Astrocyte (in vitro differentiated cells and primary cell): ENCODE results near the gene TBR1.

Experiments
- EZH2 ChIP-seq: IDR thresholded peaks from 2 replicates; pipeline ENCODE4 v1.6.1; 2012; ENCODE audit warnings: mild to moderate bottlenecking, low read length, inconsistent platforms; ENCODE audit not compliant: insufficient read depth
- TF ChIP-seq, protein P1 (sequence below): IDR thresholded peaks from 2 replicates; pipeline ENCODE4 v1.5.1; 2011; ENCODE audit warnings: low read depth, mild to moderate bottlenecking, inconsistent platforms, low read length, moderate library complexity; ENCODE audit not compliant: insufficient read depth

DNA sequence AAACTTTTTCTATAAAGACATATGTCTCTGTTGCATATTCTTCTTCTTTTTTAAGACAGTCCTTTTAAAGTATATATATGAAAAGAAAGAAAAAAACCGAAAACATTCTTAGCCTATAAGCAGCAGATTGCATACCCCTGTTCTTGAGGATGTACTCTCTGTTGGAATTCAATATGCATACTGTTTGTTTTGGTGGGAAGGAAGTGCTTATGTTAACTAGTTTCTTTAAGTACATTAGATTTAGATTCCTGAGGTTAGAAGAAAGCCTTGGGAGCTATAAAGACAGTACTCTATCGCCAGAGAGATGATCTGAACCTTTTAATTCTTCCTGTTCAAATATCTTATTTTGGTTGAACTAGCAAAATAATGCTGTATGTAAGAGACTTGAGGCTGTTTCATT, 46.8 kb upstream of the TBR1 start:
- TF ChIP-seq, protein P1, sequence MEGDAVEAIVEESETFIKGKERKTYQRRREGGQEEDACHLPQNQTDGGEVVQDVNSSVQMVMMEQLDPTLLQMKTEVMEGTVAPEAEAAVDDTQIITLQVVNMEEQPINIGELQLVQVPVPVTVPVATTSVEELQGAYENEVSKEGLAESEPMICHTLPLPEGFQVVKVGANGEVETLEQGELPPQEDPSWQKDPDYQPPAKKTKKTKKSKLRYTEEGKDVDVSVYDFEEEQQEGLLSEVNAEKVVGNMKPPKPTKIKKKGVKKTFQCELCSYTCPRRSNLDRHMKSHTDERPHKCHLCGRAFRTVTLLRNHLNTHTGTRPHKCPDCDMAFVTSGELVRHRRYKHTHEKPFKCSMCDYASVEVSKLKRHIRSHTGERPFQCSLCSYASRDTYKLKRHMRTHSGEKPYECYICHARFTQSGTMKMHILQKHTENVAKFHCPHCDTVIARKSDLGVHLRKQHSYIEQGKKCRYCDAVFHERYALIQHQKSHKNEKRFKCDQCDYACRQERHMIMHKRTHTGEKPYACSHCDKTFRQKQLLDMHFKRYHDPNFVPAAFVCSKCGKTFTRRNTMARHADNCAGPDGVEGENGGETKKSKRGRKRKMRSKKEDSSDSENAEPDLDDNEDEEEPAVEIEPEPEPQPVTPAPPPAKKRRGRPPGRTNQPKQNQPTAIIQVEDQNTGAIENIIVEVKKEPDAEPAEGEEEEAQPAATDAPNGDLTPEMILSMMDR, result no peak
- TF ChIP-seq EZH2, result no peak
